Immature natural killer cell (primary cell): ENCODE data around the gene ZDHHC1. TPM values are rescaled to one million over a fixed set of nuclear protein-coding genes. Genes with fewer than 3 reads are reported as not detected.

Experiments used
- DNase-seq, 3 donors: peaks; one replicate each; pipeline ENCODE4 v3.0.0; 2022; ENCODE audit warnings: mixed read lengths in 1 of 3
- H3K27ac Mint-ChIP-seq, 6 donors: one replicate each; pipeline ENCODE4 v1.8.0; 2020; ENCODE audit warnings: mixed read lengths in 6 of 6, mild to moderate bottlenecking in 5 of 6, inconsistent platforms in 4 of 6, moderate library complexity in 3 of 6
- H3K27me3 Mint-ChIP-seq, 3 donors: one replicate each; pipeline ENCODE4 v1.8.0; 2020 to 2021; ENCODE audit warnings: low read depth in 3 of 3, mild to moderate bottlenecking in 3 of 3, mixed read lengths in 3 of 3, moderate library complexity in 3 of 3, inconsistent platforms in 1 of 3
- H3K36me3 Mint-ChIP-seq, 3 donors: one replicate each; pipeline ENCODE4 v1.8.0; 2020; ENCODE audit warnings: mixed read lengths in 3 of 3, inconsistent platforms in 2 of 3, mild to moderate bottlenecking in 2 of 3
- H3K4me1 Mint-ChIP-seq, 2 donors: one replicate each; pipeline ENCODE4 v1.8.0; 2020; ENCODE audit warnings: inconsistent platforms in 2 of 2, mild to moderate bottlenecking in 2 of 2, mixed read lengths in 2 of 2, moderate library complexity in 1 of 2
- H3K4me3 Mint-ChIP-seq, 5 donors: one replicate each; pipeline ENCODE4 v1.8.0; 2020; ENCODE audit warnings: mild to moderate bottlenecking in 5 of 5, mixed read lengths in 5 of 5, inconsistent platforms in 3 of 5, moderate library complexity in 3 of 5
- H3K9me3 Mint-ChIP-seq, 6 donors: one replicate each; pipeline ENCODE4 v1.8.0; 2020; ENCODE audit warnings: mild to moderate bottlenecking in 6 of 6, mixed read lengths in 6 of 6, inconsistent platforms in 4 of 6, moderate library complexity in 3 of 6
- polyA plus RNA-seq, 3 donors: library from polyadenylated mRNA; unstranded; fragments of 300-500 nt; fragmentation: Illumina TruSeq; gene quantifications; one replicate each; pipeline ENCODE4 v1.2.3, GENCODE V29; 2021

ZDHHC1 gene
- polyA plus RNA-seq, 3 donors from 2014 or later = 0.64 to 0.71 TPM; not detected in 1

DNA sequence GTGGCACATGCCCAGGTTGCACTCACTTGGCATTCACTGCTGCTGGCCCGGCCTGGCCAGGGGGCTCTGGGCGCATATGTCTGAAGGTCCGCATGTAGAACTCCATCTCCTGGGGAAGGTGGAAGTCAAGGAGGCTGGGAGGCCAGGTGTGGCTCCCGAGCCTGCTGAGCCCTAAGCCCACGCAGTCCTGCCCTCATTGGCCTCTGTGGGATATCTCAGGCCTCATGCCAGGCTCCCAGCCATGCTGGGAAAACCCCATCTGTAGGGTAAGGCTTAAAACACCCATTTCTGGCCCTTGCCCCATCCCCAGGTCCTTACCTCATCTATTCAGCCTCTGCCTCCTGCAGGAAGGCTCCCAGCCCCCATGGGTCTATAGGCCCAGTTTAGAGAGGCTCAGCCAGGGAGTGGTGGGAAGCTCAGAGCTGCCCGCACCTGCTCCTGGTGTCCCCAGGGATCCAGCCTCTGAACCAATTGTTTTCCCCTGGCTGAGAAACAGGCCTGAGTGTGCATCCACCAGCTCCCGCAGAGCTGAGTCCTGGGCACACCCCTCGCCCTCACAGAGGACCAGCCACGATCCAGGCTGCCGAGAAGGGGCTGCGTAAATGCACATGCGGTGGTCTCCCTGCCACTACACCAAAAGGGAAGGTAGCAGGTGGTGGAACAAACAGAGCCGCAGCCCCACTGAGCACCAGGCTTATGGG is 20.7 kb downstream of the ZDHHC1 start:
- Mint-ChIP-seq H3K36me3 (no peaks in the 10 kb centered on the region), H3K27me3 (peaks cover 8 to 17% (median 11%) of the 10 kb centered on the region in 3 donors), H3K4me3 (peak overlapping the region in 1 of 5 donors; percentile 4), H3K4me1 (peaks cover 6 to 7% of the 10 kb centered on the region in 2 donors), H3K27ac (no peak overlapping the region), H3K9me3 (no peaks in the 10 kb centered on the region)
- no peak for DNase-seq

DNA sequence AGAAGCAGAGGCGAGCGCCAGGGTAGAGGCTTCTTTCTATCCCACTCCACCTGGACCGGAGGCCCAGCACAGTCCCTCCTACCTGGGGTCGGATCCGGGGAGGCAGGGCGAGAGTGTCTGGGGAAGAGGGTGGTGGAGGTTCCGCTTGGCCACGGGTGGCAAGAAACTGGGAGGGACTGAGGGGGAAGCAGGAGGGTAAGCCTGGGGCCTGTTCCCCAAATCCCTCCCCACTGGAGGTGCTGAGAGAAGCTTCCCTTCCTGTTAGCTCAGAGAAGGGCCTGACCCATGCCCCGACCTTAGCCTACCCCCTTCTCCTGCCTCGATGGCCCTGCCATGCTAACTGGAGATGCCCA is 21.2 kb downstream of the ZDHHC1 start:
- peaks cover 8 to 17% (median 11%) of the 10 kb centered on the region in 3 donors for H3K27me3 Mint-ChIP-seq
- peaks cover 6 to 7% of the 10 kb centered on the region in 2 donors for H3K4me1 Mint-ChIP-seq
- no peaks in the 10 kb centered on the region for H3K9me3 Mint-ChIP-seq
- no peak for DNase-seq
- H3K36me3 Mint-ChIP-seq = no peaks in the 10 kb centered on the region
- peak overlapping the region in 1 of 5 donors; percentile 4 for H3K4me3 Mint-ChIP-seq
- no peak overlapping the region for H3K27ac Mint-ChIP-seq

DNA sequence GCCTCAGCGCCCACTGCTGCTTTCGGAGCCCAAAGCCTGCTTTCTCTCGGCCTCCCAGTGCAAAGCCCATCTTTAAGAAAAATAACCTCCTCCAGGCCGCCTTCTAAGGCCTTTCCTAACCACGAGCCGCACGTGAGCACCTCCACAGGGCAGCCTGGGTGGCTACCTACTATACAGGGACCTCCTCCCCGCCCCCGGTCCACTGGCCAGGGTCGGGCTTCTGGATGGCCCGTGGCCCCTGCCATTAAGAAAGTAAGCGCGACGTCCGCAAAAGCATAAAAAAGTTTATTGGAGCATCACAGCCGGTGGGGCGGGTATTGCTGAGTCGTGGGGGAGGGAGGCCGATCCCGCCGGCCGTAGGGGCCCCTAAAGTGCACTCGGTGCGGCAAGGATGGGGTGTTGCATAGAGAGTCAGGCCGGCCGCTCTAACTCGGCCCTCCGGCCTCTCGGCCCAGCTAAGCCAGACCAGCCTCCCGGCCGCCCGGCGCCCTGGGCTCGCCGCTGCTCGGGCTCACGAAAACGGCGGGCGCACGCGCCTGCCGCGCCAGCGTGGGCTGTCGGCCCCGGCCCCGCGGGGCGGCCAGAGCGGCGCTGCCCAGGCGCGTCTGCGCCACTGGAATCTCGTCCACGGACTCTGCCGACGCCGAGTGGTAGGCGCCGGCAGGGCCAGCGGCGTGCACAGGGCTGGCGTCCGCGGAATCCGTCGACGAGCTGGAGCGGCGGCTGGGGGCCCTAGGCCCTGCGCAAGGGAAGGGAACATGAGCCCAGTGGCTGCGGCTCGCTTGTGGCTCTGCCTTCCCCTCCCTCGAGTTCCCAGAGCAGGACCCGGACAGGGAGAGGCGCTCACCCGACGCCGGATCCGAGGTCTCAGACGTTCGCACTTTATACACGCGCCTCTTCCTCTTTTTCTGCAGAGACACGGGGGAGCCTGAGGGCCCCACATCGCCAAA is 21.8 kb downstream of the ZDHHC1 start:
- Mint-ChIP-seq H3K36me3 (no peaks in the 10 kb centered on the region), H3K4me1 (peaks cover 6 to 7% of the 10 kb centered on the region in 2 donors), H3K27ac (no peak overlapping the region), H3K4me3 (peak overlapping the region; percentile 54 to 78 (median 63)), H3K27me3 (peaks cover 10 to 17% (median 11%) of the 10 kb centered on the region in 3 donors), H3K9me3 (no peaks in the 10 kb centered on the region)
- DNase-seq = no peak

DNA sequence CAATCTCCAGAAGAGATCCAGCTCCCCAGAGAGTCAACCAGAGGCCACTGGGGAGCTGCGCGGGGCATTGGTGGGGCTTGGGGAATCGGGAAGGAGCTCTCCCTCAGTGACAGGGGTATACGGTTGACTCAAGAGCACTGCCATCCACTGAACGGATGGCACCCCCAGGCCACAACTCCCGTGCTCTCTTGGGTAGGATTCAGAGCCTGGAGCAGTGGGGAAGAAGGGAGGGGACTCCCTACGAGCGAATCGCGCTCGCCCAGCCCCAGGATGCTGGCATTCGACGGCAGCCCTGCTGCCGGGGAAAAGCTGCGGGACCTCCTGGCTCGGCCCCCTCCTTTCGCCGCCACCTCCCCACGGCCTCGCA is 22.5 kb downstream of the ZDHHC1 start:
- no peak overlapping the region for H3K27ac Mint-ChIP-seq
- no peaks in the 10 kb centered on the region for H3K9me3 Mint-ChIP-seq
- no peaks in the 10 kb centered on the region for H3K36me3 Mint-ChIP-seq
- H3K4me3 Mint-ChIP-seq = peak overlapping the region; percentile 54 to 78 (median 63)
- no peak for DNase-seq
- H3K4me1 Mint-ChIP-seq = peaks cover 6 to 7% of the 10 kb centered on the region in 2 donors
- peaks cover 10 to 17% (median 11%) of the 10 kb centered on the region in 3 donors for H3K27me3 Mint-ChIP-seq

DNA sequence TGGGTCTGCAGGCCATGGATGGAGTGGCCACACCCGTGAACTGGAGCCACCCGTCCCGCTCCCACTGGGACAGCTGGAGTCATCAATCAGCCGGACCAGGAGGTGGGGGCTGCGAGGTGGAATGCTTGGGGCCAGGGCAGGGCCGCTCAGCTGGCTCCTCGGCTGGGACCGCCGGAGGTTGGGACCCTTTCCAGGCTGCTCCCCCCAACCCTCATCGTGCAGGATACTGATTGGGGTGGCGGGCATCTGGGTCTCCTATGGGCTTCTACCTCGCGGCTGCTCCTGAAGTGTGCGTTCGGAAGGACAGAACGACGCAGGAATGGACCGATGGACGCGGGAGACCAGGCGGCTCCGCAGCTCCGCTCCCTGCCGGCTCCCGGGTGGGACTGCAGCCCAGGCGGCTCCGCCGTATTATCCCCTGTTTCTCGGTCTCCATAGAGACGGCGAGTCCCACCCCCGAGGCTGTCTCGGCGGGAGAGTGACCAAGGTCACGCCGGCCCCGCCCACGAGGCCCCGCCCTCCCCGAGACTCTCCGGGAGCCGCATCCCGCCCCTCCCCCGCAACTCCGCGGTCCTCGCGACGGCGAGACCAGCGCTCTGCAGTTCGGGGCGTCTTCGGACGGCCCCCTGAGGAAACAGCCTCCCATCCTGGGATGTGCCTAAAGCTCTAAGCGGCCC is 23.0 kb downstream of the ZDHHC1 start, which contains the start of gene TPPP3:
Gene TPPP3, minus strand, starts transcription at position 388 of the 677 bp plus-strand sequence. CDS start 2,387 bp downstream, outside the sequence.
- Mint-ChIP-seq H3K4me3 (peak within 1 kb of the TSS; percentile 54 to 78 (median 63)), H3K9me3 (no peaks in the 10 kb centered on the region), H3K4me1 (peaks cover 6 to 7% of the 10 kb centered on the region in 2 donors), H3K36me3 (no peaks in the 10 kb centered on the region), H3K27ac (peak within 1 kb of the TSS in 1 of 6 donors; percentile 13), H3K27me3 (peaks cover 11 to 15% (median 11%) of the 10 kb centered on the region in 3 donors)
- peak; percentile 31 to 43 (median 32) for DNase-seq

DNA sequence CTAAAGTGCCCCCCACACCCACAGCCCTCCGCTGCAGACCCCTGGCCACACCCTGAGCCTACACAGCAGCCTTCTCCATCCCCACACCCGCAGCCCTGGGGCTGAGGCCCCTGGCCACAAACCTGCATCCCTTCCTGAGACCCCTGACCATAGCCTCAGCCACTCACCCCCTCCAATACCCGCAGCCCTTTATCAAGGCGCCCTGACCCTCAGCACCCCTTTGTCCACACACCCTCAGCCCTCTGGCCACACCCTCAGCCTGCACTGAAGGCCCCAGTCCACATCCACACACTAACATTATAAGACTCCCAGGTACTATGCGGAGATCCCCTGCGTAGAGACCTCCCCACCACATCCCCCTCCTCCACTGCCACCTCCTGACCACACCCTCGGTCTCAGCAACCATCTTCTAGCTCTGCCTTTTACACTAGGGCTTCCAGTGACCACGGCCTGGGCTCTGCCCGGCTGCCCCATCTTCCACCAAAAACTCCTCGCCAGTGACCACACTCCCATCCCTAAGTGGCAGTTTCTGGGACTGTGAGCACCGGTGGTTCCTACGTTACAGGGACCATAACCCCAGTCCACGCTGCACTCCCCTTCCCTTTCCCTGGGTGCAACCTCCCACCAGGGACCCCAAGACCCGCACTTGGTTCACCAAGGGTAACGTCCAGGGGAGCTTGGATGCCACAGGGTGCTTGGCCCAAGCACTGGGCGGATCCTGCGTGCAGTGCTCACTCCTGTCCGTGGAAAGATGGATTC is 23.8 kb downstream of the ZDHHC1 start:
- Mint-ChIP-seq H3K27ac (peak overlapping the region in 1 of 6 donors; percentile 13), H3K9me3 (no peaks in the 10 kb centered on the region), H3K27me3 (peaks cover 11 to 15% (median 11%) of the 10 kb centered on the region in 3 donors), H3K4me3 (peak overlapping the region in 2 of 5 donors; percentile 18 to 35), H3K4me1 (peaks cover 6 to 7% of the 10 kb centered on the region in 2 donors), H3K36me3 (no peaks in the 10 kb centered on the region)
- DNase-seq = no peak

DNA sequence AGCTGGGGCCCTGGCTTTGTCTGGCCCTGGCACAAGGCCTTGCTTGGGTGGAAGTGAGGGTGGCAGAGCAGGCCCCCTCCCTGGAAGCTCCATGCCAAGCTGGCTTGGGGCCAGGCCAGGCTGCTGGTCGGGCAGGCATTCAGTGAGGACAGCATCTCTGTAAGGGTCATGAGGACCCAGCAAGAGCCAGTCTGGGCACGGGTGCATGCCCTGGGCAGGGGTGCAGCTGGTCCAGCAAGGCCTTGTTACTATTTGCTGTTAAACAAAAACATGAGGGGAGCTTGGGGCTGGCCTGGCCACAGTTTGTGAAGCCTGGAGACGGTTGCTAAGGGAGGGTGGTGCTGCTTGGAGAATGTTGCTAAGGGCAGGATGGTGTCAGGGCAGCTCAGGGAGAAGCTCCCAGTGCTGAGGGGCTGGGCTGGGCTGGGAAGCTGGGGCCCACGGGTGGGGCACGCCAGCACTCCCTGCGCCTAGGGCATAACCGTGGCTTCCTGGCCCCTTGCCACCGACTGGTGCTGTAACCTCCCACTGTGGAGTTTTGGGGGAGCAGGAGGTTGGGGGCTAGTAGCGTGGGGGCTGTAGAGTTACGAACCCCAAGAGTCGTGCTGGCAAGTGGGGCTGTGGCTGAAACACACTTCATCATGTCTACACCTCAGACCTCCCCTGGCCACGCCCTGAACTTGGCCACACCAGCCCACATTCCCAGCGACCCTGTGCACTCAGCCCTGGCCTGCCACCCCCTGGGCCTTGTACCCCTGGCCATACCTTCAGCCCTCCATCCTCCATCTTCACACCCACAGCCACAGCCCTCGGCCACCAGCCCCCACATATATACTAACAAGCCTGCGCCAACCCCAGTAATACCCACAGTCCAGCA is 24.6 kb downstream of the ZDHHC1 start:
- Mint-ChIP-seq H3K4me1 (peaks cover 6 to 7% of the 10 kb centered on the region in 2 donors), H3K27me3 (peaks cover 11 to 12% (median 11%) of the 10 kb centered on the region in 3 donors), H3K27ac (no peak overlapping the region), H3K4me3 (peak overlapping the region in 1 of 5 donors; percentile 35), H3K36me3 (no peaks in the 10 kb centered on the region), H3K9me3 (no peaks in the 10 kb centered on the region)
- no peak for DNase-seq

DNA sequence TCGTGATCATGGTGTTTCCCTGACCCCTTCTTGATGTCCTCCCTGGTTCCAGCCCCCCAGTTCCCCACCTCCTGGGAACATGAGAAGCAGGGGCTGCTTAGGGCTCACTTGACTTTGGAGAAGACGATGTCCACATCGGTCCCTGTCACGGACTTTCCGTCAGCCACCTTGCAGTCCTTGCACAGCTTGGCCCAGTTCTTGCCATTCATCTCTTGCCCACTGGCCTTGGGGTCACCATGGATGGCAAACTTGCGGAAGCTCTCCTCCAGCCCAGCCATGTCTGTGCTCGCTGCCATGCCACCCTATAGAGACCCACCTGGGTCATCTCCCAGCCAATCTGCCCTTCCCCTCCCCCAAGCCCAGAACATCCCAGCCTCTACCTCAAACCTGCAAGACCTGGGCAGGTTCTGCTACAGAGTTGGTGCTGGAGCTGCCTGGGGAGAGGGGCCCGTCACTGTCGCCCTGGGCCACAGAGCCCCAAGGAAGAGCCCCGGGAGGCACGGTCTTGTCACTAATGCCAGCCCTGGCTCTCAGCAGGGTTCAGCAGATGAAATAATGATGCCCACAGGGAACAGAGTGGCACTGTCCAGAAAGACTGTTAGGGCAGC is 25.4 kb downstream of the ZDHHC1 start:
- Mint-ChIP-seq H3K9me3 (no peaks in the 10 kb centered on the region), H3K36me3 (no peaks in the 10 kb centered on the region), H3K27me3 (peaks cover 11 to 12% (median 11%) of the 10 kb centered on the region in 3 donors), H3K4me1 (peaks cover 6 to 7% of the 10 kb centered on the region in 2 donors), H3K27ac (peak overlapping the region in 1 of 6 donors; percentile 46), H3K4me3 (no peak overlapping the region)
- DNase-seq = no peak

DNA sequence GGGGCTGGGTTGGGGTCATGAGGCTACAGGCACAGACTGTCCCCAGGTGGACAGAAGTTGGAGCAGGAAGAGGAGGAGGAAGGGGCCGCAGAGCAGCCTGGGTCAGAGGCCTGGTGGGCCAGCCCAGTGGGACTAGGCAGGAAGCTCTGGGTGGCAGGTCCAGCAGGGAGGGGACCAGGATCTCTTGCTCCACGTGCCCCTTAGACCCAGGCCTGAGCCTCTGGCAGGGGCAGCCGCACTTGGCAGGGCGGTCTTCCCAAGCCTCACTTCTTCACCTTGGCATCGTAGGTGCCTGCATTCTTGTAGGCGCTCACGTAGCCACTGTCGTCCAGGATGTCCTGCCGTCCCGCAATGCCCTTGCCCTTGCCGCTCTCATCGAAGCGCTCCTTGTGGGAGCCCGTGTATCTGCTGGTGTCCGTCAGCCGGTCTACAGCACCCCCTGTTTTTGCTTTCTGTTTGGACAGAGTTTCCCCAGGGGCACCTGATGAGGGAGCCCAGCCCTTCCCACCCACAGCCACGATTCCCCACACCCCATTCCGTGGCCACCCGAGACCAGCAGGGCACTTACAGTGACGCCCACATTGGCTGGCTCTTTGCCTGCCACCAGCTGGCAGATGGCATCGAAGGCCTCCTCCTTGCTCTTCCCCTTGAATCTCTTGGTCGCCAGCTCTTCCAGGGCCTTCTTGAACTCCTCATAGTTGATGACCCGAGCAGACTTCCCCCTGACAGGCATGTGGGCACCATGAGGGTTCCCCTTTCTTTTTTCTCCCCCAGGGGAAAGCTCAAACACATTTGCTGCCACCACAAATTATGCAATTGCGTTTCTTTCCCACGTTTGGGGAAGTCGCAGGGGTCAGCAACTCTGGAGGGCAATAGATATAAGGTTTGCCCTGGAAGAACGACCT is 26.1 kb downstream of the ZDHHC1 start:
- Mint-ChIP-seq H3K27ac (peak overlapping the region in 1 of 6 donors; percentile 50), H3K9me3 (no peaks in the 10 kb centered on the region), H3K36me3 (no peaks in the 10 kb centered on the region), H3K4me1 (peaks cover 6 to 7% of the 10 kb centered on the region in 2 donors), H3K4me3 (no peak overlapping the region), H3K27me3 (peaks cover 8 to 15% (median 11%) of the 10 kb centered on the region in 3 donors)
- DNase-seq = no peak

DNA sequence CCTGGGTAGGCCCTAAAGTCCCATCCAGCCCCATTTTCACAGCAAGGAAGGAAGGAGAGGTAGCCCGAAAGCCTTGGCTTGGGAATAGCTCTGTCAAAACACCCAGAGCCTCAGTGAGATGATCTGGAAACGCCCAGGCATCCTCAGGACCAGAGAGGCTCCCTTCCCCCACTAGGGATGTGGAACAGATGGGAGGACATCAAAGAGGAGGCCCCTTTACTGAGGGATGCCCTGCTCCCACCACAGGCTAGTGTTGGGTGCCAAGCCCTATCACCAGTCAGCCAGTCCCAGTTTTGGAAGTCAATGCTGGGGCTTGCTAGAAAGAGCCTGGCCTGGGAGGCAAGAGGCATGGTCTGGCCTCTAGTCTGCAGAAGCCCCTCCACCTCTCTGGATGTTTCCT is 27.7 kb downstream of the ZDHHC1 start:
- Mint-ChIP-seq H3K4me1 (no peaks in the 10 kb centered on the region), H3K27me3 (peaks cover 4 to 15% (median 5%) of the 10 kb centered on the region in 3 donors), H3K4me3 (no peak overlapping the region), H3K36me3 (no peaks in the 10 kb centered on the region), H3K27ac (no peak overlapping the region), H3K9me3 (no peaks in the 10 kb centered on the region)
- DNase-seq = no peak

DNA sequence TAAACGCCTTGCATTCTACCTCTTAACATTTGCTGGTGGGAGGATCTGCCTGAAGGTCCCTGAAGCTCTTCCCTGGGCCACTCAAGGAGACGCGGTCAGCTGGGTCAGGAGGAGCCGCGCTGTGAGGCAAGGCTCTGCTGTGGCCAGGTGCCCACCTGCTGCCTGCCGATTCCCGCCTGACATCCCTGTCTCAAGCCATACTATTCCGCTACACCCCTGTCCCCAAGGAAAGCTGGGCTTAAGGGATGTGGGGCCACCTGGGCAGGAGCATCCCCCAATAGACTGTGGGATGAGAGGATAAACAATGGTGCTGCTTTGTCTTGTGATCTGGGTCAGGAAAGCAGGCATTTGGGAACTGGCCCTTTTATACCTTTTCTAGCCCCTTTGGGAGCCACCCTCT is 28.1 kb downstream of the ZDHHC1 start:
- DNase-seq = no peak
- Mint-ChIP-seq H3K4me1 (no peaks in the 10 kb centered on the region), H3K27ac (no peak overlapping the region), H3K4me3 (no peak overlapping the region), H3K9me3 (no peaks in the 10 kb centered on the region), H3K27me3 (peaks cover 4 to 15% (median 5%) of the 10 kb centered on the region in 3 donors), H3K36me3 (no peaks in the 10 kb centered on the region)
